HG03460 (cell line): ENCODE results near the gene SNRK.

Experiments used
- ATAC-seq: cut with Tn5 transposase; IDR thresholded peaks from one replicate; pipeline ENCODE4 v1.9.1; 2021; ENCODE audit not compliant: unreplicated experiment

SNRK gene

GRCh38 chr3:43307649-43308048 is 21.3 kb downstream of the SNRK start:
- ATAC-seq: no peak

- no peak for ATAC-seq
Observed at GRCh38 chr3:43309372-43310305, 23.3 kb downstream of the SNRK start.

- ATAC-seq: no peak
Observed at GRCh38 chr3:43316783-43317460, 30.6 kb downstream of the SNRK start.

DNA sequence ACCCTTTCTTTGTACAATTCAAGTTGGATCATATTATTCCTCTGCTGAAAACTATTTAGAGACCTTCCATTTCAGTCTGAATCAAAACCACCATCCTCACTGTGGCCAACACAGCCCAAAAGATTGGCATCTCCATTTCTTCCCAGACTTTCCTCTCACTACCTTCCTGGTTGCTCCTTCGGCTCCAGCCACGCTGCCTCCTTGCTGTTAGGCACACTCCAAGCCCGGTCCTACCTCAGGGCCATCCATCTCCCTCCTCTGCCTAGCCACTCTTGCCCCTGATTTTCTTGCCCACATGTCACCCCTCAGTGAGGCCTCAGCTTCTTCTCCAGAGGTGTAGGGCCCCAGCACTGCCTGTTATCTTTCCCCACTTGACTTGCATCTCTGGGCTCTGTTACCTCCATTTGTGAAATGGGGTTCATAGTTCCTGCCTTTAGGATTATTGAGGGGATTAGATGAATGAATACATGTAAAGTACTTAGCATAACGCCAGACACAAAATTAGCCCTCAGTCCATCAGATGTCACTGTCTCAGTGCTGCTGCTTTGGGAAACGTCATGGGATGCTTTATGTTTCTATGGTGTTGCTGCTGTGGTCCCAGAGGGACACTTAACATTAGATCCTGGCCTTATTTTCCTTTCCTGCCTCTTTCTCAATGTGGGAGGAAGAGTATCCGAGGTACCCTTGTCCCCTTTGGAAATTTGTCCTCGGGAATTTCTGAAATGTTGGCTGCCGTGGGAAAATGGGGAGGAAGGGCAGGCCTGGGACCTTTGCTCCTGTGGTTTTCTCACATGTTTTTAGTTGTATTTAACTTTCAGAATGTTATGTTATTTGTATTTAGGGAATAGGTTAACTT is 31.3 kb downstream of the SNRK start:
- no peak for ATAC-seq

DNA sequence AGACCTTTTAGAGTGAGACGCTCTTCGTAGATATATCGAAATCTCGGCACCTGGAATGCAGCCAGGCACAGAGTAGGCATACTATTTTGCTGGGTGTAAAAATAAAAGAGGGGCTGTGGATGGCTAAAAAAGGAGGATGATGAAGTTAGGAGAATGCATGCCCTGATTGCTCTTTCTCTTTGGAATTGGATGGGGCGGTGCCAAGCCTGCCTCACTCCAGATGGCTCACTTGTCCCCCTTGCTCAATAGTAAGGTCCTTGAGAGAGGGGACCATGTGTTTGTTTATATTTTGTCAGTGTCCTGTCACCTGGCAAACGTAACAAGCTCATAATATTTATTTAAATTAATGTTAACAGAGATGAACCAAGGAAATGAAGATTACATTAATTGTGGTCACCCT is 33.0 kb downstream of the SNRK start:
- no peak for ATAC-seq

DNA sequence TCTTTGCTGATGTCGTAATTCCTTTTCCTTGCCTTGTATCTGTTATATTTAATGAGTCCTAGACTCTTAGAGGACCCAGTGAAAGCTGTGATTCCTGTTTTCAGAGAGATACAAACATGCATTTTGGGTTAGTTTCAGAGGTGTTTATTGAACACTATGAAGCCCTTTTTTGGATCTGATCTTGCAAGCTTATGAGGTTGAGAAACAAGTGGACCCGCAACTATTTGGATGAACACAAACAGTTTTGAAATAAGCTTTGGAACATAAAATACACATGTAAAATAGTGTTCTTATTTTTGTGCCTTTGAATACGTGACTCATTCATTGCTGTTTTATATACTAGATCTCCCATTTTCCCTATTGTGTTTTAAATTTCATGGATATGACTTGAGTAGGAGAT is 33.5 kb downstream of the SNRK start:
- no peak for ATAC-seq

DNA sequence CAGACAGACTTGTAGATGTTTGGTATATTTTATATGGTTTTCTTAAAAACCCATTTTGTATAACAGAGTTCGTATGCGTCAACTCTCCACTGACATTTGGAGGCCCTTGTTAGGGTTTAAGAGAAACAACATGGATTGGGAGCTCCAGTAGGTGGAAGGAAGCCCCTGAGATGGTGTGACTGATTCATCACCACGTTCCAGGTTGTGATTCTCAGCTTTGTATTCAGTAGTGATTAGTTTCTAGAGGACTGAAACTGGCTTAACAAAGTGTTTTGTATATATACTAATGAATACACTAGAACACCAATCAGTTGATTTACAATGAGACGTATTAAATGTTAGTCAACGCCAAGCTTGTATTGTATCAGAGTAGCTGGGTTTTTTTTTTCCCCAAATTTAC is 33.9 kb downstream of the SNRK start:
- ATAC-seq: no peak

- ATAC-seq: no peak
Observed at GRCh38 chr3:43323541-43323940, 37.2 kb downstream of the SNRK start.

DNA sequence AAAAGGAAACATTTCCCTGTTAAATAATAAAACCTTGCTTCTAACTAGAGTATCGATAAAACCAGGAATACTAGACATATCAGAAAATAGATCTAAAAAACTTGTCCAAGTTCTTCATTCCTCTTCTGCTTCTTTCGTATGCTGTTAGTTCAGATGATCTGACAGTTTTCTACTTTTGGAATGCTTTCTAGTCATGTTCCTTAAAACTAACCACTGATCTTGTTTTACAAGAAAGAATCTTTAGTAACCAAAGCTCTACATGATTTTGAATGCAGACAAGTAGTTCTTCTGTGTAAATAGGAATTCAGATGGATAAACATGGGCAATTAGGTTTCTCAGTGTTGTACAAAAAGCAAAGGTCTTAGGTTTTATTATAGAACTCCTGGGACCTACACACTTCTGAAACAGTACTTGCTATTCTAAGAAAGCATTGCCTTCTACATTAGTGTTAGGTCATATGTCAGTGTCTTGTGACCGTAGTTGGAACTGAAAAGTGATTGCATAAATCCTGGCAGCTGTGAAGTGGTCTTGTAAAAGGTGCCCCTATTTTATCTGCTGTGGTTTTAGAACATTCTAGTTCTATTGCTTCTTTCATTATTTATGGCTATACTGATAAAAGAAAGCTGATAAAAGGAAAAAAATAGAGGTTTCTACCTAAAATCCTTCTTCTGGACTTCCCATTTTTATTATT is 40.7 kb downstream of the SNRK start:
- no peak for ATAC-seq

DNA sequence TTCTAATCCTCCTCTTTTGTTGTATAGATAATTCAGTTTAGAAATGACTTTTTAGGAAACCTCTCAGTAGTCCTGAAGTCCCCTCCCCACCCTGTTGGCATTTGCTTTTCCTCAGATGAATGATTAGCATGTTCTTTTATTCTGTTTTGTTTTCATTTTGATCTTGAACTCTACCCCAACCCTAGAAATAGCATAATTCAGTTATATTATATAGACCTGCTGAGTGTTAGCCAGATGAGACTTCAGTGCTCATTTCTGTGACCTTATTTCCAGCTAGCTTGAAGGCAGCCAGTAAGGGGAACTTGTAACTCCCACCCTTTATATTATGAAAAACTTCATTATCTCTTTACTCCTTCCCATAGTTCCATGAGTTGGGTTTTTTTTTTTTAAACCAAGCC is 41.2 kb downstream of the SNRK start:
- ATAC-seq: no peak

GRCh38 chr3:43328653-43329052 is 42.3 kb downstream of the SNRK start:
- no peak for ATAC-seq

DNA sequence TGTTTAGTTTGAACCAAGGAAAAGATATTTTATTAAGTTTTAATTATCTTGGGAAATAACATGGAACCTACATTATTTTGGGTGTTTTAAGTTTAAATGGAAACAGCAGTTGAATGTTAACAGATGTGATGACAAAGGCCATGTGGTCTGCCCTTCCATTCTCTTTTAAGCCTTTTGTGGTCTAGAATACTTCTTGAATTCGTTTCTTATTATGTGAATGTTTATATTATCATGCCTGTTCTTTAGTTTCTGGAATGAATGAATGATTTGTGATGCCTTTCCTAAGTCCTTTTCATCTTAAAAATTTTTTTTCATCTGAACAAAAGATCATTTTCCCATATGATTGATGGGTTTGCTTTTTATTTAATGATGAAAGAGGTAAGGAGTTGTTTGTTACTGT is 44.6 kb downstream of the SNRK start:
- ATAC-seq: no peak

- ATAC-seq: no peak
Observed at GRCh38 chr3:43331381-43331780, 45.0 kb downstream of the SNRK start.

DNA sequence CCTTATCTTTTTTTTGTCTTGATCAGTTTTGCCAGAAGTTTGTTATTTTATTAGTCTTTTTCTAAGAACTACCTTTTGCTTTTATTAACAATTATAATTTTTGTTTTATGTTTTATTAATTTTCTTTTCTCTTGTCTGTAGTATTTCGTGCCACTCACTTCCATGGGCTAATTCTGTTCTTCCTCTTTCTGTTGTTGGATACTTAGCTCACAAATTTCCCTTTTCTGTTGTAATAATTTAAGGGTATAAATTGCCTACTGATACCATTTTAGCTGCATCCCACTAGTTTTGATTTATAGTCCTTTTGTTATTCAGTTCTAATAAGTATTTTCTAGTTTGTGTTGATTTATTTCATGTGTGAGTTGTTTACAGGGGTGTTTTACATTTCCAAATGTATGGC is 48.6 kb downstream of the SNRK start:
- ATAC-seq: no peak

GRCh38 chr3:43335799-43336198 is 49.5 kb downstream of the SNRK start:
- ATAC-seq: no peak

DNA sequence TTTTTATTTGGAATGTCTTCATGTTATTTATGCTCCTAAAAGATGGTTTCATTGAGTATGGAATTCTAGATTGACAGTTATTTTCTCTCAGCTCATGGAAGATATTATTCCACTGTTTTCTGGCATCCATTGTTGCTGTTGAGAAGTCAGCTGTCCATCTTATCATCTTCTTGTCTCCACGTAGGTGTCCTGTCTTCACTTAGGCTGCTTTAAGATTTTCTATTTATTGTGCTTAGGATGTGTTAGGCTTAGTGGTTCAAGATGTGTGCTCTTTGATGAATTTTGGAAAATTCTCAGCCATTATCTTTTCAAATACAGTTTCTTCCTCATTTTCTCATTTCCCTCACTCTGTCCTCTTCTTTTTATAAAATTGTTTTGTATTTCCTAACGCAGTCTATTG is 52.0 kb downstream of the SNRK start:
- ATAC-seq: no peak

DNA sequence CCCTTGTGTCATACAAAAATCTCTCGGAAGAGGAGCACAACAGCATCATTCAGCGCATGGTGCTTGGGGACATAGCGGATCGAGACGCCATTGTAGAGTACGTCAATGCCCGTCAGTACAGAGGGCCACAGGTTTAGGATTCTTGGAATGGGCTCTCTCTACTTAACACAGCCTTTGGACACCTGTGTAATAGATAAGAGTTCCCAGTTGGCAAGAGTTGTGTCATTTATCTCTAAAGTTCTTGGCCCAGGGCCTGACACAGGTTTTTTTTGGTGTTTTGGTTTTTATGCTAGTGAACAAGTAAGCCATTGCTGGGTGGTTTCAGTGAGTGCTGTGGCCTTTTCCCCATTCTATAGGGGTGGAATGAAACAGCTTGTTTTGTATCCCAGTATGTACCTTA is 54.1 kb downstream of the SNRK start:
- ATAC-seq: no peak

DNA sequence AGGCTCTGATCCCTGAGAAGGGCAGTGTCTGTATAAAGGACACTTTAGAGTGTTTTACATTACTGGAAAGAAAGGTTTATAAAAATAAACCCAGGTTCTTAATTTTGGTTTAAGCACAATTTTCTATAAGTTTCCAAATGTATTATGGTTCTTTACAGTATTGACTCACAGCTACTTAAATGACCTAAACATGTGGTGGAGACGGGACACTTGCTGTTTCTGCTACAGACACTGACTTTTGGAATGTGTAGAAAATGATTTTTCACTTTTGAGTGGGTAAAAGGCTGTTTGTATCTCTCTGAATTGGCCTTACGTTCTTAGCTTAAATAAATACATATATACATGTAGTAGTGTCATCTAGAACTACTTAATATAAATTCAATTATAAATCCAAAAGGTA is 55.4 kb downstream of the SNRK start:
- no peak for ATAC-seq

DNA sequence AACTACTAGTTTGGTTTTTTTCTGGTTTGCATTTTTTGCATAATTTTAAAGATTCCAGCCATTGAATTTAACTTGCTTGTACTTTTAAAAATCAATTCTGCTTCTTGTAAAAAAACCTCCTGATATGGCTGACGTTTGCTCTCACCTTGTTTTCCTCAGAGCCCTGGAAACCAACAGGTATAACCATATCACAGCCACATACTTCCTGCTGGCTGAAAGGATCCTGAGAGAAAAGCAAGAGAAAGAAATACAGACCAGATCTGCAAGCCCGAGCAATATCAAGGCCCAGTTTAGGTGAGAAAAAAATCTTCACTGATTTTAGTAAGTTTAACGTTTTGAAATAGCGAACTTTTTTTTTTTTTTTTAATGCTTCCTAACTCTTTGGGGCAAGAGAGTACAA is 56.8 kb downstream of the SNRK start:
- no peak for ATAC-seq

DNA sequence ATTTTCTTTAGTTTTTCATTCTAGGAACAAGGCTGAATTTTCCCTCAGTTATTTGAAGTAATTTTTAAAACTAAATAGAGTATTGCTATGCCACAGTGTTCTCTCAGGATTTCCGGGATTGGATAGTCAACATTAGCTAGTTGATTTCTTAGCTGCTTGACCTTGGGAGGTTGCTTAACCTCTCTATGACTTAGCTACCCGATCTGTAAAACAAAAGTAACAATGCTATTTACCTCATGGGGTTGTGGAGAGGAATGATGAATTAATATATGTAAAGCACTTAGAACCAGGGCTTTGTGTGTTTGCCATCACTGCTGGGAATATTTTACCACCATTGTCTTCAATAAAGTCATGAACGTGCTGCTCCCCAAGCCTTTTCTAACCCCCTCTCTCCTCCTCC is 57.5 kb downstream of the SNRK start:
- ATAC-seq: no peak

- ATAC-seq: no peak
Observed at GRCh38 chr3:43344520-43344919, 58.2 kb downstream of the SNRK start.
